Activated CD4-positive, alpha-beta T cell treated with anti-CD3 and anti-CD28 coated beads, Interleukin-2, amount 50 U/mL, for 4 hours (primary cell): ENCODE data around the gene CNNM4.

Source experiments
- DNase-seq, 2 experiments: peaks; one replicate each; pipeline ENCODE4 v3.0.0-alpha.2; 2020

The CNNM4 gene

DNA sequence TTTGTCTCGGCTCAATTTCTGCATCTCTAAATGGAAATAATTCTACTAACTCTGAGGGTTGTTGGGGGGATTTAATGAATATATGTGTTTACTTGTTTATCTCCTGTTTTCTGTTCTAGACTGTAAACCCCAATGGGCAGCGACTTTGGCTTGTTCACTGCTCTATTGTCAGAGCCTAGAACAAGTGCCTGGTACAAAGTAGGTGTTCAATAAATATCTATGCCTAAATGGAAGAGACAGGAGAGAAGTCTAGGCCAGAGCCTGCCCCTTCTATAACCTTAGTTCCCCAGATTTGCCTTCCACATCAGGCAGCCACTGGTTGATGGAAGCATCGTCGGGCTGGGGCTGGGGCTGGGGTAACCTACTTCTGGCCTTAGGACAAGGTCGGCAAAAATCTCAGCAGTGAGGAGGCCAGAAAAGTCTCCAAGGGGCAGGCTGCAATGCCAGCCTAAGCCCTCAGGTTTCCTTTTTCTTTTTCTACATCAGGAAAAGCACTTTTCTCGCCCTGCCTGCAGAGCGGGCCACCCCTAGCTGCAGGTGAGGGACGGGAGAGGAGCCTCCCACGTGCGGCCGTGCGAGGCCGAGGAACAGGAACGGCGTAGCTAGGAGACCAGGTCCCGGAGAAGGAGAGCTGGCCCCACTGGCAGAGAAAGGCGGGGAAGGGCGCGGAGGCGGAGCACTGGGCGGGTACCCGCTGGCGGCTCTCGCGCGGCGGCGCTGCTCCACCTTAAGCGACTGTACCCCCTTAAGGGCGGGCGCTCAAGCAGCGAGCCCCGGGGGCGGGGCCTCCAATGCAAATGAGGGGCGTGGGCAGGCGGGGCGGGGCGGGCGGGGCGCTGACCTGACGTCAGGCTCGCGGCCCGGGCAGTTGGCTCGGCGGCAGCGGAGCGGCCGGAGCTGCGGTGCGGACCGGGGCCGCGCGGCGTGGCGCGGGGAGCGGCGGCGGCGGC is at the start of gene CNNM4:
Gene CNNM4 (plus strand): TSS at position 867 of the 950 bp plus-strand sequence. CDS start 98 bp downstream, outside the sequence.
- DNase-seq = peak; percentile 86 to 88

DNA sequence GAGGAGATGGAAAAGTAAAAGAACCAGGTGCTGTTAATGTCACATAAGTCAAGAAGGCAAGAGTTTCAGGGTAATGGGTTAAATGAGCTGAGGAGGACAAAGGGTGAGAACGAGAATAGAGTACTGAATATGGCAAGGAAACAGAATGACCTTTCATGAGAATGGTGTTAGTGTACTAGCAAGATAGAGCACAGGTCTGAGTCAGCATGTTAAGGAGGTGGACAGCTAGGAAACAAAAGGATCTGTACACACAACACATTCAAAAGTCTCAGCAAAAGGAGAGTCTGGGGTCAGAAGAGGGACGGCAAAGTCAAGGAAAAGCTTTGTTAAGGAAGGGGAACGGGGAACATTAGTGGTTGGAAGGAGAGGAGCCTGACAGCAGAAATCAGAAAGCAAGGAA is 49.7 kb upstream of the CNNM4 start:
- DNase-seq = no peak

GRCh38 chr2:96715658-96716057 is 45.0 kb upstream of the CNNM4 start:
- no peak for DNase-seq

GRCh38 chr2:96716388-96716787 is 44.3 kb upstream of the CNNM4 start:
- DNase-seq = no peak

DNA sequence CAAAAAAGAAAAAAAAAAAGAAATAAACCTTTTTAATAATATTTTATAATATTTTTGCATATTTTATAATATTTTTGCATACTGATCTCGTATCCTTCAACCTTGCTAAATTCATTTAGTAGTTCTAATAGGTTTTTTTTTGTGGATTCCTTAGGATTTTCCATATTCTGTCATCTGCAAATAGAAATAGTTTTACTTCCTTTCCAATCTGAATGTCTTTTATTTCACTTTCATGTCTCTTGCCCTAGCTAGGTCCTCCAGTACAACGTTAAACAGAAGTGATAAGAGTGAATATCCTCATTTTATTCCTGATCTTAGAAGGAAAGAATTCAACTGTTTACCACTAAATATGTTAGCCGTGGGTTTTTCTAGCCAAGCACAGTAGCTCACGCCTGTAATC is 34.6 kb upstream of the CNNM4 start:
- no peak for DNase-seq

DNA sequence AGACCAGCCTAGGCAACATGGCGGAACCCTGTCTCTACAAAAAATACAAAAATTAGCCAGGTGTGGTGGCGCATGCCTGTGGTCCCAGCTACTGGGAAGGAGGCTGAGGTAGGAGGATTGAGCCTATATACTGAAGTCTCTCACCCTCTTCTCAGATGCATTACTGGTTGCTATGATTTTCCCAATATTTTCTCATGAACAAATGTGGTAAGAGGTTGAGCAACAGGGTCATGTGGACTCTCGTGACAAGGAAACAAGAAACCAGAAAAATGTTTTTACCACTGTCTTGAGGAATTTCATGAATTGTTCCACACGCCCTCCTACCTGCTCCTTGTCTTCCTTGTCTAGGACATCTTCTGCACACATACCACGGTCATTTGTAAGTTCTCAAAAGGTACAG is 33.3 kb upstream of the CNNM4 start:
- DNase-seq = no peak

DNA sequence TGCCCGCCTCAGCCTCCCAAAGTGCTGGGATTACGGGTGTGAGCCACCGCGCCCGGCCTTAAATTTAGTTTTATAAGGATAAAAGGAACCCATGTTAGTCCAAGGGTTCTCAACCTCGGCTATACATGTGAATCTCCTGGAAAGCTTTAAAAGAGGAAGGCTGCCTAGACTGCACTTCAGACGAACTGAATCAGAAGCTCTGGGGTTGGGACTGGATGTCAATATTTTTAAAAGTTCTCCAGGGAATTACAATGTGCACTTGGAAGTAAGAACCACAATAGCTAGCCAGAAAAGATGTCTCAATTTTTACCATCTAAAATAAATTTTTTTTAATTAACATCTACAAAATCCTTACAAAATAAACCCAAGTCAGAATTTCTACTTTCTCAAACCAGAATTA is 31.0 kb upstream of the CNNM4 start:
- DNase-seq = no peak

DNA sequence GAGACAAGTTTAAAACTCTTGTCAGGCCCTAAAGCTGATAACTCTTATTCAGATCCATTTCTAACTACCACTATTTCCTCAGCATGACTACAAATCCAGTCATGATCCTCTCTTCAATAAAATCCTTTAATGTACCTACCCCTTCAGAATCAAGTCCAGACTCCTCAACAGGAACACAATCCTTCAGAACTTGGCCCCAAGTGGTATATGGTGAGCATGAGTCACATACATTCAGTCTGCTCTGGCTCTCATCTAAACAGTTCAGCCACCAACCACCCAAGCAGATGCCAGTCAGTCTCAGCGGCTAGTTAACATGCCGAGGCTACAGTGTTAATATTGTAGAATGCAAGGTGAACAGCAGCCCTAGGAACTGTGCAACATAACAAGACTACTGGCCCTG is 30.5 kb upstream of the CNNM4 start:
- no peak for DNase-seq

DNA sequence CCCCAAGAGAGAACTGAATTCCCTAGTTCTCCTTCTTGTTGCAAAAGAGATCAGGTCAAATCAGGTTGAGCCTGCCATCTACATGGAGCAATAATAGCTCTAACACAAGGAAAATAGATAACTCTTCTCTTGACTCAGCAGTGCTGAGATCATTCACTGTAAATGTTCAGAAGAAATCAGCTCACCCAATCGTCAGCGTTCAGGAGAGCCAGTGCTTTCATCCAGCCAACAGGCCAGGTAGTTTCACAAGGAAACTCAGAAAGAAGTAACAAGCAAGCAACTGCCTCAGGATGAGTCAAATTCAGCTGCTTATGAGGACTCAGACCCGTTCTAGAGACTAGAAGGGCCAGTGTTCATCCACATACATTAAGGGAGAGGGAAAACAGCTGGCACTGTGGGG is 26.8 kb upstream of the CNNM4 start:
- no peak for DNase-seq

DNA sequence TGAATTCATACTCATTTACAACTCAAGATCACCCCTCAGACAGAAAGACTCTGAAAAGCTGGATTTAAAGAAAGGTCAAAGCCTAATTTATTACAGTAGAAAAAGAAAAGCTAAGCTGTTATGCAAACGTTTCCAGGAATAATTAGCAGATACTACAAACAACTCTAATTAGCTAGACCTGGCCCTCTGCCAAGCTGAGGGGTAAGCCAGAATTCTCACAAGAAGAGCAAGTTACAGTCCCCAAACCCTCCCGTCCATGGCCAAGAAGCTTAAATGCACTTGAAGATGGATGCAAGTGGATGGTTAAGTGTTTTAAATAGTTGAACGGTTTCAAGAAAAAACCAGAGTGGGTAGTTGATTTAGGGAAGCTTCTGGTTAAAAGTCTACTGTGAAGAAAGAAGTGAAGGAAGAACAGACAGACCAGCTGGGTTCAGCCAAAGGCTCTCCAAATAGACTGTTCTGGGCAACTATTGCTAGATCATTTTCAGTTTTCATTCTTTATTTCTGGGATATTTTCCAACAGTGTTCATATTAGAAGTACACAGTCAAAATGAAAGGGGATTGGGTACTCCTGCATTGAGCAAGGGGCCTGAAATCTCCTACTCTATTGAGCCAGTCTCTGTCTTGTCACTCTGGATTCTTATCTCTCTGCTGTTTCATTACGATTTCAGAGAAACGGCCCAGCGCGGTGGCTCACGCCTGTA is 25.7 kb upstream of the CNNM4 start:
- no peak for DNase-seq

DNA sequence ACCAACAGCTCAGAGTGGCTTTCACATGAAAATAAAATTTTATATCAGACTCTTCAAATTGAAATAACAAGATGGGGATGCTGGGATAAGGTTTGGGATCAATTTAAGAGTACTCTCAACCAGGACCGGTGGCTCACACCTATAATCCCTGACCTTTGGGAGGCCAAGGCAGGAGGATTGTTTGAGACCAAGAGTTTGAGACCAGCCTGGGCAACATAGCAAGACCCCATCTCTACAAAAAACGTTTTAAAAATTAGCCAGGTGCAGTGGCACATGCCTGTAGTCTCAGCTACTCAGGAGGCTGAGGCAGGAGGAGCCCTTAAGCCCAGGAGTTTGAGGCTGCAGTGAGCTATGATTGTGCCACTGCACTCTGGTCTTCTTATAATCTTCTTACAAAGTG is 23.5 kb upstream of the CNNM4 start:
- no peak for DNase-seq

GRCh38 chr2:96737831-96738230 is 22.9 kb upstream of the CNNM4 start:
- DNase-seq = no peak

- DNase-seq = no peak
Measured at GRCh38 chr2:96739076-96739632, 21.5 kb upstream of the CNNM4 start.

DNA sequence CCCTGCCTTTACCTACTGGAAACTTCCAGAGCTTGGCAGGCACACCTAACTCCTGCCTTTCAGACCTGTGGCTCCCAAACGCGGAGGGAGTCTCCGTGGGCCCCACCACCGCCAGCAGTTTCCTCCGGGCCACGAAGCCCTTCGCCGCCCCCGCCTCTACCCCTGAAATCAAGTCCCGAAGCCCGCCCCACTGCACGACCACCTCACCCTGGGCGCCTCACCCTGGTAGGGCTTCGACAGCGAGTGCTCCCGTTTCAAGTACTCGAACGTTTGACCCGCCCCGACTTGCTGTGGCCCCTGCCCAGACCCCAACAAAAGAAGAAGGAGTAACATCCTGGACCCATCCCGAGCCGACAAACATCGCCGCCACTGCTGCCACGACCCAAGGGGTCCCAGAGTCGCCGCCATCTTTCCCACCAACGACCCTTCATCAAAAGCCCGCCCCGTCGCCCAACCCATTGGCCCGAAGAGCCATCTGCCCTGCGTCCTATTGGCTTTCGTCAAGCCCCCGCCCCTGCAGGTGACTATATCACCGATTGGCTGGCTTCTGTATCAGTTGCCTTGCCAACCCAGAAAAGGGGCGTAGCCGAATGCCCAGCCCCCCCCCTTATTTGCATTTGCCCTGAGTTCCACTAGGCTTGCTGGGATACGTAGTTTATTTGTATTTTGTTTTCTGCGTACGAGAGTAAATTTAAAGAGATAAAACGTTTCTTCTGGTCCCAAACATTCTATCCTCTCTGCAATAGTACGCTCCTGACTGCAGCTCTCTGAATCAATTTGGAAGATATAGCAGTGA is 20.9 kb upstream of the CNNM4 start, which contains the start of gene LMAN2L:
Gene LMAN2L (minus strand): TSS at position 432 of the 796 bp plus-strand sequence. CDS start 24 bp downstream, at position 408.
- peak; percentile 95 to 96 for DNase-seq

DNA sequence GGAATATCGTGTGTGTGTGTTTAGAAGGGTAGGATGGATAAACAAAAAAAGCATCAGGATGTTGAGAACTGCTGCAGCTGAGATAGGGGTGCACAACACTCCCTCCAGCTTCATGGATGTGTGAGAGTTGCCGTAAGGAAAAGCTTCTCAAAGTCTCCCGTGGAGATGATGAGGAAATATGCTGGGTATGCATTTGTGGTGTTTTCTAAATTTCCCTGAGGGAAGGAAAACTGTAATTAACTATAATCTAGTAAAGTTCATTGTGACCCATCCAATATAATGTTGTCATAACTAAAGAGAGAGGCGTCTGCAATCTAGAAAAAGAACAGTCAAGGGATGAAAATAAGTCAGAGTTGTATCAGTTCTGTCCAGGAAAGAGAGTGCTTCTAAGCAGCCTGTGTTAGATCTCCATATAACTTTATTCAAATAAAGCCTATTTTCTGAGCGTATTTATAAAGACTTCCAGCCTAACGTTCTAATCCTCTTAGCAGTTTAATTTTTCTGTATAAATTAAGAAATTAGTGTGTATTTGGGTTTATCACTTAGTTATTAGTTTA is 13.6 kb upstream of the CNNM4 start:
- DNase-seq = no peak

DNA sequence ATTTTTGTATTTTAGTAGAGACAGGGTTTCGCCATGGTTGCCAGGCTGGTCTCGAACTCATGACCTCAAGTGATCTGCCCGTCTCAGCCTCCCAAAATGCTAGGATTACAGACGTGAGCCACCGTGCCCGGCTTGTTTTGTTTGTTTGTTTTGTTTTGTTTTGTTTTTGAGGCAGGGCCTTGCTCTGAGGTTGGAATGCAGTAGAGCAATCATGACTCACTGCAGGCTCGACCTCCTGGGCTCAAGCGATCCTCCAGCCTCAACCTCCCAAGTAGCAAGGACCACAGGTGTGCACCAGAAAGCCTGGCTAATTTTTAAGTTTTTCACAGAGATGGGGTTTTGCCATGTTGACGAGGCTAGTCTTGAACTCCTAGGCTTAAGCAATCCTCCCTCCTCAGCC is 8.9 kb upstream of the CNNM4 start:
- no peak for DNase-seq

DNA sequence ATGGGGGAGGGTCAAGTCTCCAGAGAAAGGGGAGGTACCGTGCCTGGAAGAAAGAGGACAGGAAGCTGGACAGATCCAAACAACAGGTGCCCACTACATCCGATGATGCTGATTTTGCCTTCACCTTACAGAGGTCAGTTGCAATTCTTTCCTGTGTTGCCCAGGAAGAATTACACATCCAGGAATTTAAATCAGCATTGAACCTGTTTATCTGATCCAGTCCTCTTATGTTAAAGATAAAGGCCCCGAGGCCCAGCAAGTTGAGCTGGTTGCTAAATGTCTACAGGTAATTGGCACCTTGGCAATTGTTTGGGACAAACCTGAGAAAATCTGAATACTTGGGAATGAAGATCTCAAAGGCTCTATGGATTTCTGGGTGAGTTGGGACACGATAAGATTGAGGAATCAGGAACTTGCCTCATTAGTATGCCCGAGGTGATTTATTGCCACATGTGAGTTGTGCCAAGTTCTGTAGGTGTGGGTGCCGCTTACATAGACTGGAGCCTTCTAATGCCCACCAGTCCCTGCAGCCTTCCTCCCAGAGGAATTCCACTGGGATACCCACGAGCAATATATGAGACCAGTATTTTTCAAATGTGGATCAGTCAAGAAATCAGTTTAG is 6.9 kb upstream of the CNNM4 start:
- DNase-seq = no peak

GRCh38 chr2:96754317-96754716 is 6.4 kb upstream of the CNNM4 start:
- DNase-seq = no peak

DNA sequence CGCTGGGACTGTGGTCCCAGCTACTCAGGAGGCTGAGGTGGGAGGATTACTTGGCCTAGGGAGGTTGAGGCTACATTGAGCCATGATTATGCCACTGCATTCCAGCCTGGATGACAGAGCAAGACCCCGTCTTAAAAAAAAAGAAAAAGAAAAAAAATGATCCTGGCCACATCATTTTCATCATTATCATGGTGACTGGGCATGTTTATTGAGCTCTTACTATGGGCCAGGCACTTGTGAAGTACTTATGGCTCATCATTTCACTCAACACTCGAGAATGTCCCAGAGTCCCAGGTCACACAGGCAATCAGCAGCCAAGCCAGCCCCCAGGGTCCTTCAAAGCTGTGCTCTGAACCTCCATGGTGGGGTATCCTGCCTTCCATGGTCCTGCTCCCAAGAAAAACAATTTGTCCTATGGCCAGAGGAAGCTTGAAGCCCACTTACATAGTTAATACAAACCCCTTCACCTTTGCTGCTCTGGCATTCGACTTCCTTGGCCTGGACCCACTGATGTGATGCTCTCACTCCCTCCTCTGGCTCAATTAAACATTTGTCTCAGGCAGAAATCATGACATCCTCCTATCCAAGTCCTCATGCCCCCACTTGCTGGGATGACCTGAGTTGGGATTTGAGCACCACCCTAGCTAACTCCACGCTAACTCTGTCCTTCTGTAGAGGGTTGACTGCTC is 3.8 kb upstream of the CNNM4 start:
- DNase-seq = no peak

- no peak for DNase-seq
Measured at GRCh38 chr2:96757477-96757860, 3.2 kb upstream of the CNNM4 start.

GRCh38 chr2:96758987-96759386 is 1.7 kb upstream of the CNNM4 start:
- DNase-seq = no peak
